Liver (tissue), 3 donors: Measurements from ENCODE around the gene STOM.

Experiments
- EGR1 ChIP-seq, 2 donors: IDR thresholded peaks; 2 replicates each; pipeline ENCODE4 v1.6.1; 2016 to 2018; ENCODE audit warnings: antibody characterized with exemption in 2 of 2, low read depth in 2 of 2
- FOXA1 ChIP-seq: IDR thresholded peaks from 2 replicates; pipeline ENCODE4 v1.6.1; 2016; ENCODE audit warnings: antibody characterized with exemption
- FOXA2 ChIP-seq: IDR thresholded peaks from 2 replicates; pipeline ENCODE4 v1.6.1; 2016; ENCODE audit warnings: antibody characterized with exemption
- GABPA ChIP-seq, 2 donors: IDR thresholded peaks in 1 of 2; conservative IDR thresholded peaks in 1 of 2; 2 replicates each; pipeline ENCODE4 v1.6.1; 2016; ENCODE audit warnings: antibody characterized with exemption in 2 of 2, mild to moderate bottlenecking in 1 of 2, moderate library complexity in 1 of 2
- JUND ChIP-seq, 2 donors: IDR thresholded peaks; 2 replicates each; pipeline ENCODE4 v1.6.1; 2016; ENCODE audit warnings: antibody characterized with exemption in 2 of 2
- NR2F2 ChIP-seq: IDR thresholded peaks from 2 replicates; pipeline ENCODE4 v1.6.1; 2016; ENCODE audit warnings: antibody characterized with exemption
- RAD21 ChIP-seq, 2 donors: IDR thresholded peaks; 2 replicates each; pipeline ENCODE4 v1.6.1; 2016; ENCODE audit warnings: antibody characterized with exemption in 2 of 2, mild to moderate bottlenecking in 2 of 2
- TAF1 ChIP-seq: conservative IDR thresholded peaks from 2 replicates; pipeline ENCODE4 v1.6.1; 2016; ENCODE audit warnings: antibody characterized with exemption, mild to moderate bottlenecking
- YY1 ChIP-seq: IDR thresholded peaks from 2 replicates; pipeline ENCODE4 v1.6.1; 2016; ENCODE audit warnings: antibody characterized with exemption, mild to moderate bottlenecking
- TF ChIP-seq, protein P1 (sequence below): fragments of 150-350 bp; IDR thresholded peaks from 2 replicates; pipeline ENCODE4 v1.5.1; 2017; ENCODE audit warnings: improper control_type of control experiment, low read depth, low read length; ENCODE audit not compliant: missing input control
- TF ChIP-seq, protein P2 (sequence below): IDR thresholded peaks from 2 replicates; pipeline ENCODE4 v1.6.1; 2016; ENCODE audit warnings: antibody characterized with exemption
- TF ChIP-seq, protein P3 (sequence below): IDR thresholded peaks from 2 replicates; pipeline ENCODE4 v1.6.1; 2016; ENCODE audit warnings: antibody characterized with exemption, mild to moderate bottlenecking
- TF ChIP-seq, protein P4 (sequence below): IDR thresholded peaks from 2 replicates; pipeline ENCODE4 v1.6.1; 2016; ENCODE audit warnings: antibody characterized with exemption
- TF ChIP-seq, protein P5 (sequence below): IDR thresholded peaks from 2 replicates; pipeline ENCODE4 v1.6.1; 2016; ENCODE audit warnings: antibody characterized with exemption
- donor health status: healthy.
- donor health status: healthy.

DNA sequence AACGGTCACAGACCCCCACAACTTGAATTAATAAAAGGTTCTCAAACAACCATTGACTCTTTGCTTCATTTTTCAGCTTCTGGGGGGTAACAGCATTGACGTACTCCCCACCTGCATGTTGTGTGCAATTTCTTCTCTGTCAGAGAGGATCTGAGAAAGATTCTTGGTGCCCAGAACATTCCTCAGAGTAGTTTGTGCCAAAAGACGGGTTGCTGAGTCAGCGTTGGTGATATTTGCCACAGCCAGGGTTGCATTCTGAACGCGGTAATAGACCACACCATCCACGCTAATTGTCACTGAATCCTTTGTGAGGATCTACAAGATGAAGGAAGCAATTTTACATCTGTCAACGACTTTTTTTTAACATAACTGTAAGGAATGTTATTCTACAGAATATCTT lies 21.0 kb downstream of the STOM start:
- TF ChIP-seq, protein P1, sequence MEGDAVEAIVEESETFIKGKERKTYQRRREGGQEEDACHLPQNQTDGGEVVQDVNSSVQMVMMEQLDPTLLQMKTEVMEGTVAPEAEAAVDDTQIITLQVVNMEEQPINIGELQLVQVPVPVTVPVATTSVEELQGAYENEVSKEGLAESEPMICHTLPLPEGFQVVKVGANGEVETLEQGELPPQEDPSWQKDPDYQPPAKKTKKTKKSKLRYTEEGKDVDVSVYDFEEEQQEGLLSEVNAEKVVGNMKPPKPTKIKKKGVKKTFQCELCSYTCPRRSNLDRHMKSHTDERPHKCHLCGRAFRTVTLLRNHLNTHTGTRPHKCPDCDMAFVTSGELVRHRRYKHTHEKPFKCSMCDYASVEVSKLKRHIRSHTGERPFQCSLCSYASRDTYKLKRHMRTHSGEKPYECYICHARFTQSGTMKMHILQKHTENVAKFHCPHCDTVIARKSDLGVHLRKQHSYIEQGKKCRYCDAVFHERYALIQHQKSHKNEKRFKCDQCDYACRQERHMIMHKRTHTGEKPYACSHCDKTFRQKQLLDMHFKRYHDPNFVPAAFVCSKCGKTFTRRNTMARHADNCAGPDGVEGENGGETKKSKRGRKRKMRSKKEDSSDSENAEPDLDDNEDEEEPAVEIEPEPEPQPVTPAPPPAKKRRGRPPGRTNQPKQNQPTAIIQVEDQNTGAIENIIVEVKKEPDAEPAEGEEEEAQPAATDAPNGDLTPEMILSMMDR = no peak
- TF ChIP-seq, protein P2, sequence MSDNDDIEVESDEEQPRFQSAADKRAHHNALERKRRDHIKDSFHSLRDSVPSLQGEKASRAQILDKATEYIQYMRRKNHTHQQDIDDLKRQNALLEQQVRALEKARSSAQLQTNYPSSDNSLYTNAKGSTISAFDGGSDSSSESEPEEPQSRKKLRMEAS = no peak
- TF ChIP-seq GABPA (IDR thresholded peaks at IDR 0.05 in 1 of 2, conservative IDR thresholded peaks at IDR 0.05 in 1 of 2) = no peak
- no peak for TF ChIP-seq RAD21 (IDR thresholded peaks at IDR 0.05)
- TF ChIP-seq NR2F2 = no peak
- TF ChIP-seq FOXA1 = no peak
- no peak for TF ChIP-seq TAF1
- TF ChIP-seq, protein P3, sequence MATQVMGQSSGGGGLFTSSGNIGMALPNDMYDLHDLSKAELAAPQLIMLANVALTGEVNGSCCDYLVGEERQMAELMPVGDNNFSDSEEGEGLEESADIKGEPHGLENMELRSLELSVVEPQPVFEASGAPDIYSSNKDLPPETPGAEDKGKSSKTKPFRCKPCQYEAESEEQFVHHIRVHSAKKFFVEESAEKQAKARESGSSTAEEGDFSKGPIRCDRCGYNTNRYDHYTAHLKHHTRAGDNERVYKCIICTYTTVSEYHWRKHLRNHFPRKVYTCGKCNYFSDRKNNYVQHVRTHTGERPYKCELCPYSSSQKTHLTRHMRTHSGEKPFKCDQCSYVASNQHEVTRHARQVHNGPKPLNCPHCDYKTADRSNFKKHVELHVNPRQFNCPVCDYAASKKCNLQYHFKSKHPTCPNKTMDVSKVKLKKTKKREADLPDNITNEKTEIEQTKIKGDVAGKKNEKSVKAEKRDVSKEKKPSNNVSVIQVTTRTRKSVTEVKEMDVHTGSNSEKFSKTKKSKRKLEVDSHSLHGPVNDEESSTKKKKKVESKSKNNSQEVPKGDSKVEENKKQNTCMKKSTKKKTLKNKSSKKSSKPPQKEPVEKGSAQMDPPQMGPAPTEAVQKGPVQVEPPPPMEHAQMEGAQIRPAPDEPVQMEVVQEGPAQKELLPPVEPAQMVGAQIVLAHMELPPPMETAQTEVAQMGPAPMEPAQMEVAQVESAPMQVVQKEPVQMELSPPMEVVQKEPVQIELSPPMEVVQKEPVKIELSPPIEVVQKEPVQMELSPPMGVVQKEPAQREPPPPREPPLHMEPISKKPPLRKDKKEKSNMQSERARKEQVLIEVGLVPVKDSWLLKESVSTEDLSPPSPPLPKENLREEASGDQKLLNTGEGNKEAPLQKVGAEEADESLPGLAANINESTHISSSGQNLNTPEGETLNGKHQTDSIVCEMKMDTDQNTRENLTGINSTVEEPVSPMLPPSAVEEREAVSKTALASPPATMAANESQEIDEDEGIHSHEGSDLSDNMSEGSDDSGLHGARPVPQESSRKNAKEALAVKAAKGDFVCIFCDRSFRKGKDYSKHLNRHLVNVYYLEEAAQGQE = no peak
- no peak for TF ChIP-seq YY1
- TF ChIP-seq, protein P4, sequence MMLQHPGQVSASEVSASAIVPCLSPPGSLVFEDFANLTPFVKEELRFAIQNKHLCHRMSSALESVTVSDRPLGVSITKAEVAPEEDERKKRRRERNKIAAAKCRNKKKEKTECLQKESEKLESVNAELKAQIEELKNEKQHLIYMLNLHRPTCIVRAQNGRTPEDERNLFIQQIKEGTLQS = no peak
- TF ChIP-seq JUND (IDR thresholded peaks at IDR 0.05) = no peak
- TF ChIP-seq FOXA2 = no peak
- TF ChIP-seq, protein P5, sequence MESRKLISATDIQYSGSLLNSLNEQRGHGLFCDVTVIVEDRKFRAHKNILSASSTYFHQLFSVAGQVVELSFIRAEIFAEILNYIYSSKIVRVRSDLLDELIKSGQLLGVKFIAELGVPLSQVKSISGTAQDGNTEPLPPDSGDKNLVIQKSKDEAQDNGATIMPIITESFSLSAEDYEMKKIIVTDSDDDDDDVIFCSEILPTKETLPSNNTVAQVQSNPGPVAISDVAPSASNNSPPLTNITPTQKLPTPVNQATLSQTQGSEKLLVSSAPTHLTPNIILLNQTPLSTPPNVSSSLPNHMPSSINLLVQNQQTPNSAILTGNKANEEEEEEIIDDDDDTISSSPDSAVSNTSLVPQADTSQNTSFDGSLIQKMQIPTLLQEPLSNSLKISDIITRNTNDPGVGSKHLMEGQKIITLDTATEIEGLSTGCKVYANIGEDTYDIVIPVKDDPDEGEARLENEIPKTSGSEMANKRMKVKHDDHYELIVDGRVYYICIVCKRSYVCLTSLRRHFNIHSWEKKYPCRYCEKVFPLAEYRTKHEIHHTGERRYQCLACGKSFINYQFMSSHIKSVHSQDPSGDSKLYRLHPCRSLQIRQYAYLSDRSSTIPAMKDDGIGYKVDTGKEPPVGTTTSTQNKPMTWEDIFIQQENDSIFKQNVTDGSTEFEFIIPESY = no peak
- no peak for TF ChIP-seq EGR1 (IDR thresholded peaks at IDR 0.05; ENCODE audit: low read depth in 2 of 2)
